HCT116 (cell line): ENCODE results near the gene PHYKPL. TPM values are rescaled to one million over a fixed set of nuclear protein-coding genes. Genes with fewer than 3 reads are reported as not detected.
"Not testable (repeated sequence)": the region's sequence is repeated elsewhere in the genome, so short reads cannot be mapped to it uniquely, and the experiment has no call there.

ENCODE experiments used
- ATAC-seq: fragments of 200-7000 bp; cut with Tn5 transposase; 2 replicates; pipeline ENCODE4 v1.9.1; 2020; ENCODE audit warnings: mild to moderate bottlenecking, moderate library complexity
- BruUV-seq: library from RNA; stranded (reverse); fragments of 400-500 nt; replicated peaks from 2 replicates; lab custom pipeline; 2021; lab: Mats Ljungman, UMichigan
- CTCF ChIA-PET: fragments of 300-600 bp; sonication (Branson Sonifier 250); formaldehyde crosslinking; loops from one replicate; lab custom pipeline; 2021; ENCODE audit warnings: antibody characterized with exemption; lab: Charles Lee
- POLR2A ChIA-PET: fragments of 300-600, 350-600 bp; sonication (Branson Sonifier 250); formaldehyde crosslinking; loops from one replicate; lab custom pipeline; 2021; ENCODE audit warnings: antibody characterized with exemption; lab: Charles Lee
- RAD21 ChIA-PET, 2 experiments: fragments of 300-600 bp; sonication (Branson Sonifier 250); formaldehyde crosslinking; loops; one replicate each; lab custom pipeline; 2023; ENCODE audit warnings: low total read pairs in 2 of 2; ENCODE audit not compliant: uncharacterized antibody in 2 of 2, unreplicated experiment in 2 of 2, low non-redundant PET in 1 of 2; lab: Charles Lee
- DNase-seq: peaks from one replicate; pipeline ENCODE4 v3.0.0-alpha.2; 2010; ENCODE audit warnings: low read depth, low spot score
- H2AFZ ChIP-seq: fragments of 200-600 bp; shearing (Covaris generic), sonication (generic); 2 replicates; pipeline ENCODE4 v1.6.1; 2017; ENCODE audit warnings: low read depth, mixed run types, mixed read lengths, antibody characterized with exemption, low read length; ENCODE audit not compliant: poor library complexity, severe bottlenecking
- H3K27ac ChIP-seq: 2 replicates; pipeline ENCODE4 v1.5.1; 2012; ENCODE audit warnings: low read depth, low read length
- H3K27me3 ChIP-seq: fragments of 200-600 bp; sonication (generic); 2 replicates; pipeline ENCODE4 v1.6.1; 2016; ENCODE audit warnings: mixed run types, low read length, mixed read lengths; ENCODE audit not compliant: insufficient read depth
- H3K36me3 ChIP-seq, 2 experiments: fragments of 200-500 bp in 1 of 2; fragments of 200-600 bp in 1 of 2; sonication (Bioruptor generic) in 1 of 2; sonication (generic) in 1 of 2; 2 replicates each; pipeline versions ENCODE4 v1.5.1 to v1.6.1; 2014 to 2016; ENCODE audit warnings: low read length in 2 of 2, inconsistent platforms in 1 of 2, mixed read lengths in 1 of 2, mixed run types in 1 of 2; ENCODE audit not compliant: insufficient read depth in 2 of 2, control insufficient read depth in 1 of 2
- H3K4me1 ChIP-seq, 2 experiments: fragments of 200-600 bp in 1 of 2; sonication (generic) in 1 of 2; 2 replicates each; pipeline versions ENCODE4 v1.5.1 to v1.6.1; 2012 to 2017; ENCODE audit warnings: low read length in 2 of 2, inconsistent platforms in 1 of 2, mild to moderate bottlenecking in 1 of 2, mixed read lengths in 1 of 2, mixed run types in 1 of 2, moderate library complexity in 1 of 2; ENCODE audit not compliant: insufficient read depth in 2 of 2, control insufficient read depth in 1 of 2
- H3K4me2 ChIP-seq: fragments of 200-600 bp; sonication (generic); 2 replicates; pipeline ENCODE4 v1.6.1; 2017; ENCODE audit warnings: mixed run types, low read length, mixed read lengths
- H3K4me3 ChIP-seq, 2 experiments: fragments of 200-600 bp in 1 of 2; sonication (generic) in 1 of 2; replicated peaks in 1 of 2; 2 replicates each; pipeline ENCODE4 v1.5.1; 2011 to 2016; ENCODE audit warnings: low read length in 2 of 2, control low read depth in 1 of 2, low read depth in 1 of 2, mild to moderate bottlenecking in 1 of 2, mixed read lengths in 1 of 2, mixed run types in 1 of 2
- H3K79me2 ChIP-seq: fragments of 200-600 bp; sonication (generic); 2 replicates; pipeline ENCODE4 v1.6.1; 2017; ENCODE audit warnings: mild to moderate bottlenecking, mixed run types, low read length, moderate library complexity, mixed read lengths; ENCODE audit not compliant: insufficient read depth
- H3K9ac ChIP-seq: fragments of 200-600 bp; sonication (generic); 2 replicates; pipeline ENCODE4 v1.6.1; 2016; ENCODE audit warnings: low read length, mixed read lengths
- H3K9me2 ChIP-seq: fragments of 200-600 bp; sonication (generic), shearing (Covaris generic); 2 replicates; pipeline ENCODE4 v1.6.1; 2017; ENCODE audit warnings: mixed run types, mild to moderate bottlenecking, moderate library complexity; ENCODE audit not compliant: insufficient read depth
- H3K9me3 ChIP-seq, 2 experiments: fragments of 200-500 bp in 1 of 2; fragments of 200-600 bp in 1 of 2; sonication (Bioruptor generic) in 1 of 2; sonication (generic) in 1 of 2; 2 replicates each; pipeline ENCODE4 v1.6.1; 2014 to 2017; ENCODE audit warnings: low read length in 2 of 2, mixed read lengths in 2 of 2, inconsistent platforms in 1 of 2, low read depth in 1 of 2, mild to moderate bottlenecking in 1 of 2, mixed run types in 1 of 2, moderate library complexity in 1 of 2; ENCODE audit not compliant: control insufficient read depth in 1 of 2, insufficient read depth in 1 of 2
- H4K20me1 ChIP-seq: fragments of 200-600 bp; sonication (generic), shearing (Covaris generic); 2 replicates; pipeline ENCODE4 v1.6.1; 2017; ENCODE audit warnings: mixed run types, mild to moderate bottlenecking, moderate library complexity; ENCODE audit not compliant: insufficient read depth
- CBX3 ChIP-seq: IDR thresholded peaks from 2 replicates; pipeline ENCODE4 v1.6.1; 2012; ENCODE audit warnings: low read depth
- CEBPB ChIP-seq: IDR thresholded peaks from 2 replicates; pipeline ENCODE4 v1.6.1; 2012; ENCODE audit warnings: low read depth
- CTCF ChIP-seq, 3 experiments: fragments of 200-600 bp in 1 of 3; sonication (generic) in 1 of 3; IDR thresholded peaks in 2 of 3; conservative IDR thresholded peaks in 1 of 3; 2 replicates each; pipeline ENCODE4 v1.5.1; 2012 to 2017; ENCODE audit warnings: low read depth in 2 of 3, low read length in 2 of 3, antibody characterized with exemption in 1 of 3, borderline replicate concordance in 1 of 3, control low read depth in 1 of 3, mild to moderate bottlenecking in 1 of 3, mixed read lengths in 1 of 3, mixed run types in 1 of 3, moderate library complexity in 1 of 3; ENCODE audit not compliant: insufficient read depth in 1 of 3
- EGR1 ChIP-seq: IDR thresholded peaks from 2 replicates; pipeline ENCODE4 v1.6.1; 2012; ENCODE audit warnings: low read depth
- EZH2 ChIP-seq: fragments of 200-600 bp; sonication (generic); IDR thresholded peaks from 2 replicates; pipeline ENCODE4 v1.6.1; 2017; ENCODE audit warnings: antibody characterized with exemption, mixed run types
- JUND ChIP-seq: IDR thresholded peaks from 2 replicates; pipeline ENCODE4 v1.6.1; 2012
- POLR2A ChIP-seq: IDR thresholded peaks from 2 replicates; pipeline ENCODE4 v1.7.0; 2011; ENCODE audit warnings: borderline replicate concordance; ENCODE audit not compliant: insufficient read depth, insufficient read length; ENCODE audit errors: extremely low read depth
- RAD21 ChIP-seq: IDR thresholded peaks from 2 replicates; pipeline ENCODE4 v1.6.1; 2012; ENCODE audit warnings: low read depth, mild to moderate bottlenecking
- SIN3A ChIP-seq: IDR thresholded peaks from 2 replicates; pipeline ENCODE4 v1.6.1; 2012; ENCODE audit warnings: low read depth
- SP1 ChIP-seq: IDR thresholded peaks from 2 replicates; pipeline ENCODE4 v1.6.1; 2012; ENCODE audit warnings: low read depth
- ZFX ChIP-seq: fragments of 450-650 bp; IDR thresholded peaks from 2 replicates; pipeline ENCODE4 v1.6.1; 2017
- ZNF274 ChIP-seq: fragments of 200-500 bp; sonication (Bioruptor generic); IDR thresholded peaks from 2 replicates; pipeline ENCODE4 v1.6.1; 2014; ENCODE audit warnings: mild to moderate bottlenecking, low read depth, low read length, inconsistent platforms
- intact Hi-C: fragments of 100-400 bp; cut with micrococcal nuclease; formaldehyde crosslinking; loops from 2 replicates; pipeline ENCODE4 v1.10.0; 2022
- total RNA-seq: library from RNA; stranded (reverse); gene quantifications from one replicate; pipeline ENCODE4 v1.2.1, GENCODE V29; 2021; ENCODE audit not compliant: unreplicated experiment
- TF ChIP-seq, protein P1 (sequence below): IDR thresholded peaks from 2 replicates; pipeline ENCODE4 v1.6.1; 2012

The PHYKPL gene
- total RNA-seq, 1 experiment from 2014 or later: 57.8 TPM

DNA sequence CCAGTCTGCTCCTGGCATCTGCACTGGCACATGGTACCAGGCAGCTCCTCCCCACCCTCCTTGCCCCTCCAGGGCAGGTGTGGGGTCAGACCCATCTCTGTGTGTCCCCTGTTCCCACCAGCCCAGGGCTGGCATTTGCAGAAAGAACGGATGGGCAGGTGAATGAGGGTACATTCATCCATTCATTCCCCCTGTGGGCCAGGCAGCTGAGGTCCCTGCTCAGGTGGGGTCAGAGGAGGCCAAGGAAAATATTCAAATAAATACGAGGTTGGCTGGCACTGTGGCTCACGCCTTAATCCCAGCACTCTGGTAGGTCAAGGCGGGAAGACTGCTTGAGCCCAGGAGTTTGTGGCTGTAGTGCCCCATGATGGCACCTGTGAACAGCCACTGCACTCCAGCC lies 25.0 kb upstream of the PHYKPL start:
- RAD21 ChIA-PET: no interaction called here
- Histone ChIP-seq H3K36me3 (no peaks in the 10 kb centered on the region), H3K4me2 (no peak overlapping the region), H3K27ac (no peak overlapping the region), H2AFZ (no peak overlapping the region), H3K79me2 (no peaks in the 10 kb centered on the region), H4K20me1 (no peaks in the 10 kb centered on the region), H3K9ac (no peak overlapping the region), H3K9me2 (no peaks in the 10 kb centered on the region), H3K4me3 (no peak overlapping the region), H3K27me3 (no peaks in the 10 kb centered on the region), H3K4me1 (no peaks in the 10 kb centered on the region), H3K9me3 (no peaks in the 10 kb centered on the region)
- ATAC-seq (no peak), DNase-seq (no peak)
- CTCF ChIA-PET: no interaction called here
- intact Hi-C loops: no loop called here
- TF ChIP-seq CEBPB: no peak
- no peak for TF ChIP-seq POLR2A
- no peak for TF ChIP-seq EZH2
- TF ChIP-seq ZNF274: no peak
- TF ChIP-seq JUND: no peak
- no peak for TF ChIP-seq RAD21
- TF ChIP-seq CBX3: no peak
- TF ChIP-seq EGR1: no peak
- BruUV-seq: no TSS peak
- POLR2A ChIA-PET: no interaction called here

GRCh38 chr5:178256746-178257145 lies 24.1 kb upstream of the PHYKPL start:
- ChIA-PET RAD21 (no interaction called here), POLR2A (no interaction called here), CTCF (no interaction called here)
- H3K36me3 ChIP-seq: no peaks in the 10 kb centered on the region
- no peak for TF ChIP-seq SP1
- no peak for TF ChIP-seq SIN3A
- no peak for TF ChIP-seq RAD21
- no peak for TF ChIP-seq EGR1
- TF ChIP-seq, protein P1, sequence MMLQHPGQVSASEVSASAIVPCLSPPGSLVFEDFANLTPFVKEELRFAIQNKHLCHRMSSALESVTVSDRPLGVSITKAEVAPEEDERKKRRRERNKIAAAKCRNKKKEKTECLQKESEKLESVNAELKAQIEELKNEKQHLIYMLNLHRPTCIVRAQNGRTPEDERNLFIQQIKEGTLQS: no peak
- TF ChIP-seq POLR2A: no peak
- TF ChIP-seq CBX3: no peak
- no peak for TF ChIP-seq CTCF (IDR thresholded peaks at IDR 0.05 in 2 of 3, conservative IDR thresholded peaks at IDR 0.05 in 1 of 3; ENCODE audit: borderline replicate concordance in 1 of 3, insufficient read depth in 1 of 3, low read depth in 2 of 3, low read length in 2 of 3)
- TF ChIP-seq ZFX: no peak
- no peak for TF ChIP-seq JUND
- H3K79me2 ChIP-seq: no peaks in the 10 kb centered on the region
- no peak overlapping the region for H3K4me3 ChIP-seq
- H3K9ac ChIP-seq: no peak overlapping the region
- H4K20me1 ChIP-seq: no peaks in the 10 kb centered on the region
- H3K4me1 ChIP-seq: no peaks in the 10 kb centered on the region
- H3K27me3 ChIP-seq: no peaks in the 10 kb centered on the region
- no peaks in the 10 kb centered on the region for H3K9me3 ChIP-seq
- intact Hi-C loops: no loop called here
- H3K9me2 ChIP-seq: no peaks in the 10 kb centered on the region
- BruUV-seq: no TSS peak
- DNase-seq (no peak), ATAC-seq (no peak)
- no peak overlapping the region for H3K27ac ChIP-seq
- no peak overlapping the region for H3K4me2 ChIP-seq
- no peak overlapping the region for H2AFZ ChIP-seq

- not testable (repeated sequence) for H3K4me2 ChIP-seq
Observed at GRCh38 chr5:178253632-178254031, 21.0 kb upstream of the PHYKPL start.

More at GRCh38 chr5:178253632-178254031, 21.0 kb upstream of the PHYKPL start:
- H3K27ac ChIP-seq, H3K27me3 ChIP-seq, H2AFZ ChIP-seq, BruUV-seq, H3K9me3 ChIP-seq, CTCF ChIA-PET, H3K79me2 ChIP-seq, H3K4me3 ChIP-seq, DNase-seq, ATAC-seq, H3K4me1 ChIP-seq, H4K20me1 ChIP-seq, H3K9me2 ChIP-seq, H3K9ac ChIP-seq, intact Hi-C loops, RAD21 ChIA-PET, H3K36me3 ChIP-seq: not testable (repeated sequence)
- POLR2A ChIA-PET: interaction anchor here (0.6 kb wide), 1 partner anchor 1093 kb away, joined by 3 read pairs; no protein-coding TSS in a partner anchor
